Loucy (cell line): ENCODE data around the gene MAP3K15.

ENCODE experiments used
- CTCF ChIP-seq: fragments of 200-600 bp; sonication (generic); conservative IDR thresholded peaks from 2 replicates; pipeline ENCODE4 v1.5.1; 2014; ENCODE audit warnings: mild to moderate bottlenecking, antibody characterized with exemption, low read length
- EZH2phosphoT487 ChIP-seq: fragments of 200-600 bp; IDR thresholded peaks from 2 replicates; pipeline ENCODE4 v1.6.1; 2018; ENCODE audit warnings: antibody characterized with exemption, mild to moderate bottlenecking, moderate library complexity, borderline replicate concordance

- TF ChIP-seq CTCF: no peak
- no peak for TF ChIP-seq EZH2phosphoT487
Observed at GRCh38 chrX:19543951-19544381, 28.7 kb upstream of the MAP3K15 start.
